ENCODE data around the gene EPX.

Gene EPX

DNA sequence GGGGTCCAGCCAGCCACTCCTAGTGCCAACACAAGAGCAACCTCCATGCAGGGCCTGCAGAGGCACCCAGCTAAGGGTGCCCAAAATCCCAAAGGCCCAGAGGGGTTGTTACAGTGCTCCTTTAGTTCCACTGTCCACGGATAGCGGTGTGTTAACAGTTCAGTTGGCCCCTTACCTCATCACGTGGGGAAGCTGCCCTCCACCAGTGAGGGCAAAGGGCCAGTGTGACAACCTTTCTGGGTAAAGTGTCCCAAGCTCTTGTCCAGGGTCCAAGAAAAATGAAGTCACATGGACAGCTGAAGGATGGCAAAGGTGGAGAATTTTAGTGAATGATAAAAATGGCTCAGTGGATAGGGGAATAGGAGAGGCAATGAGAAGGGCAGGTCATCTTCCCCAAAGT lies 35.2 kb downstream of the EPX start:
- Mint-ChIP-seq H3K36me3 (no peaks in the 10 kb centered on the region), H3K4me1 (peaks cover 7% of the 10 kb centered on the region), H3K27me3 (peaks cover 4% of the 10 kb centered on the region), H3K27ac (no peak overlapping the region), H3K4me3 (no peak overlapping the region), H3K9me3 (no peaks in the 10 kb centered on the region)
- DNase-seq (ENCODE audit: low spot score in 2 of 2), result no peak
- no peak for ATAC-seq (ENCODE audit: low read depth)

DNA sequence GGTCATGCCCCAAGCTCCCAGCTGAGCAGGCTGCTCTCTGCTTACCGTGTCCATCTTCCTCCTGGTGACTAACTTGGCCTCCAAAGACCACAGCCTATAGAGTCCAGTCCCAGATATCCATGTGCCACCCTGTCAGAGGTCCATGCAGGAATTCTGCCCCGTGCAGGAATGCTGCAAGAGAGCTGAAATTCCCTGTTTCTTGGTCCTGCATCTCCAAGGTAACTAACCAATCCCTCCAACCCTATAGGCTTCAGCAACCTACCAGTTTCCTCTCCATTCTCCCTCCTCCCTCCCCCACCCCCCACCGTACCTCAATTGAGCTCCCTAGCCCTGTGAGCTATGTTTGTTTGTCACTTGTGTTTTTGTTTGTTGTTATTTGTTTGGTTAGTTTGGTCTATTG lies 36.2 kb downstream of the EPX start:
- Mint-ChIP-seq H3K27me3 (peaks cover 4% of the 10 kb centered on the region), H3K4me3 (no peak overlapping the region), H3K27ac (no peak overlapping the region), H3K4me1 (peaks cover 14% of the 10 kb centered on the region), H3K36me3 (no peaks in the 10 kb centered on the region), H3K9me3 (no peaks in the 10 kb centered on the region)
- ATAC-seq (ENCODE audit: low read depth), result no peak
- DNase-seq (ENCODE audit: low spot score in 2 of 2), result no peak

DNA sequence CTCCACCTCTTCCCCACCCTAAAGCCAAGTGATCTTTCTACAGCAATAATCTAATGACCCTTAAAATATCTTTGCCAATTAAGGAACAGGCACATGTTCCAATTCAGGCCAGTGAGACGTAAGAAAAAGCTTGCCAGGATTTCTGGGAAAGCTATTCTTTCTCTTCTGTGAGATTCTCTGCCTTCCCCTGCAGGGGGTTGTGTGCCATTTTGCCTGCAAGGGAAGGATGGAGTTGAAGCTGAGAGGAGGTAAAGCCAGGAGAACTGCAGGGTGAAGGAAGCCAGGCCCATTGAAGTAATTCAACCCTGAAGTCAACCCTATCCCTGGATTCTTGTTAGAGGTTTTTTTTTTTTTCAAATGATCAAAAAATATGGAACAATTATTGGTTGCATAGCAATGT lies 36.9 kb downstream of the EPX start:
- Mint-ChIP-seq H3K36me3 (no peaks in the 10 kb centered on the region), H3K9me3 (no peaks in the 10 kb centered on the region), H3K4me3 (no peak overlapping the region), H3K27ac (no peak overlapping the region), H3K27me3 (peaks cover 2% of the 10 kb centered on the region), H3K4me1 (peaks cover 17% of the 10 kb centered on the region)
- DNase-seq (ENCODE audit: low spot score in 2 of 2) (no peak), ATAC-seq (ENCODE audit: low read depth) (no peak)

DNA sequence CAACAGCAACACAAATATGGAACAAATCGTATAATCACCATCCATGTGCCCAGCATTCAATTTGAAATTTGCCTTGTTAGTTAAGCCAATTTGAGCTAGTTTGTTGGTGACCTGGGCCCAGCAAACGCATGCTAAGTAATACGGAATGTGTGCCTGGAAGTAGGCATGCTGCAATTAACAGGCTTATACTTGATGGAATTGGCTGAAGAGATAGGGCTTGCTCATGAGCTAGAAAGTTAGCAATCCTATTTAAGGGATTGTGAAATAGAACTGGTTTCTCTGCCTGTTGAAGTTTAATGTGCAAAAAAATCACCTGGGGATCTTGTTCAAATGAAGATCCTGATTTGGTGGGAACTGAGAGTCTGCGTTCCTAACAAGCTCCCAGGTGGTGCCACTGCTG lies 37.4 kb downstream of the EPX start:
- Mint-ChIP-seq H3K4me1 (peaks cover 17% of the 10 kb centered on the region), H3K9me3 (no peaks in the 10 kb centered on the region), H3K27ac (no peak overlapping the region), H3K36me3 (no peaks in the 10 kb centered on the region), H3K4me3 (no peak overlapping the region), H3K27me3 (peaks cover 2% of the 10 kb centered on the region)
- ATAC-seq (ENCODE audit: low read depth) (no peak), DNase-seq (ENCODE audit: low spot score in 2 of 2) (no peak)

DNA sequence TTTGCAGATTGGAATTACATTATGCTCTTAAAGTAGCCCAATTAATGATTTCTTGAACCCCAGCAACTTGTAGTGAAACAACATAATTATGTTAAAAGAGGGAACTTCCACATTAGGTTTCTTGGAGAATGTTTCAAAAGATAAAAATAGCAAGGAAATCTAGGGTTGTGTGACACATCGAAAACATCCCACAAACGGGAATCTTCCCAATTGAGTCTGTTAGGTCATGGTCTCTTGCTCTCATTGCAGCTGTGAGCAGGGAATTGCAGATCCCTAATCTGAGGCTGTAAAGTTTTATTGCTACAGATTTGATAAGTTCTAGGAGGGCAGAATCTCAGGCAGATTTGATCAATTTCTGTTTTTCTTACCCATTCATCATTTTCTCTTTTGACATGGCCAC lies 39.1 kb downstream of the EPX start:
- Mint-ChIP-seq H3K4me1 (peaks cover 17% of the 10 kb centered on the region), H3K27ac (peak overlapping the region; percentile 85), H3K4me3 (no peak overlapping the region), H3K36me3 (no peaks in the 10 kb centered on the region), H3K9me3 (no peaks in the 10 kb centered on the region), H3K27me3 (peaks cover 2% of the 10 kb centered on the region)
- ATAC-seq (ENCODE audit: low read depth), result no peak
- DNase-seq (ENCODE audit: low spot score in 2 of 2), result no peak

DNA sequence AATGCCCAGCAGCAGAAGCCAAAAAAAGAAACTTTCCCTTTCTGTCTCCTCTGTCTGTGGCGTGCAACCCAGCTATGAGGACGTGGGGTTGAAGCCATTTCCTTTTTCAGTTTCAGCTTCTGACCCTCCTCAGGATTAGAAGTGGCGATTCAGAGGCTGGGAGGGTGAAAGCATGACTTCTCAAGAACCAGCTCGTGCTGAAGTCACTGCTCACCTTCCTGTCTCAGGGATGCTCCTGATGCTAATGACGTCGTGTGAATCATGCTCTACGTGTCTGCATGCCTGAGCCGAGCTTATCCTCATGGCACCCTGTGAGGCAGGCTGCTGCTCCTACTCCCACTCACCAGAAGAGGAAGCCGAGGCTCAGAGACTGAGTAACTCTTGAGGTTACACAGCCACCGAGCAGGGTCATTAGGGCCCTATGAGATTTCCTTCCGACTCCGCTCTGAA lies 40.2 kb downstream of the EPX start:
- Mint-ChIP-seq H3K27ac (peak overlapping the region; percentile 85), H3K36me3 (no peaks in the 10 kb centered on the region), H3K4me1 (peaks cover 17% of the 10 kb centered on the region), H3K27me3 (no peaks in the 10 kb centered on the region), H3K4me3 (peak overlapping the region; percentile 47), H3K9me3 (no peaks in the 10 kb centered on the region)
- ATAC-seq (ENCODE audit: low read depth), result peak; percentile 67
- DNase-seq (ENCODE audit: low spot score in 2 of 2), result peak in 1 of 2 donors; percentile 26

DNA sequence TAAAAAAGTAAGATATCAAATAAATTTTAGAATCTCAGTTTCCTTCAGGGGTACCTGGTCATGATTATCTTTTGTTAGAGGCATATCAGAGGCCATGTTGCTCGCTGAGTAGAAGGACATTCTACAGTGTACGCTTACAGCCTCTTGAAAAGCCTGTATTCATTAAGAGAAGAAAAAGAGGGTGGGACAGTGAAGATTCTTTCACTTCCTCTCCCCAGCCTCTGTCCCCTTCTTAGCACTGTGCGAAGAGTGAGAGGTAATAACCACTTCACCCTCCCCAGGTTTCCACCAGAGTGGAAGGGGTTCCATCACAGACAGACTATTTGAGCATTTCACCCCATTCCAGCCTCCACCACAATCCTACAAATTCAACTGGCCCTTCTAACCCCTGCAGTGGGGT lies 41.0 kb downstream of the EPX start:
- H3K4me3 Mint-ChIP-seq, result peak overlapping the region; percentile 32
- H3K36me3 Mint-ChIP-seq, result no peaks in the 10 kb centered on the region
- DNase-seq (ENCODE audit: low spot score in 2 of 2) (peak; percentile 26 to 40), ATAC-seq (ENCODE audit: low read depth) (peak; percentile 97)
- H3K27me3 Mint-ChIP-seq, result no peaks in the 10 kb centered on the region
- H3K9me3 Mint-ChIP-seq, result no peaks in the 10 kb centered on the region
- H3K4me1 Mint-ChIP-seq, result peaks cover 17% of the 10 kb centered on the region
- H3K27ac Mint-ChIP-seq, result peak overlapping the region; percentile 85

DNA sequence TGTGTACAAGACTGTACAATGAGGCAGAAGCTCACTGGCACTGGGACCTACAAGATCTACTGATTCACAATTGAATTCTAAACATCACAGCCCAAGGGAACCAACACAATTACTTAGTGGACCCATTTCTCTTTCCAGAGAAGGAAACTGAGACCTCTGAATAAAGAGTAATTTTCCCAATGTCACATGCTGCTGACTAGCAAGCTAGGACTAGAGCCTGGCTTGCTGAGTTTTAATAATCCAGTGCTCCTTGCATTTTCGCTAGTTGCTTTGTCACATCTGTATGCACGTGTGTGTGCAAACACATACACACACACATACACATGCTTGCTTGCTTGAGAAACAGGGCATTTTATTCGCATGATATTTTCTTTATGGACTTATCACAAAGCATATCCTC lies 42.0 kb downstream of the EPX start:
- no peak overlapping the region for H3K4me3 Mint-ChIP-seq
- H3K27me3 Mint-ChIP-seq, result no peaks in the 10 kb centered on the region
- no peaks in the 10 kb centered on the region for H3K9me3 Mint-ChIP-seq
- no peak overlapping the region for H3K27ac Mint-ChIP-seq
- DNase-seq (ENCODE audit: low spot score in 2 of 2) (no peak), ATAC-seq (ENCODE audit: low read depth) (no peak)
- peaks cover 17% of the 10 kb centered on the region for H3K4me1 Mint-ChIP-seq
- H3K36me3 Mint-ChIP-seq, result no peaks in the 10 kb centered on the region

DNA sequence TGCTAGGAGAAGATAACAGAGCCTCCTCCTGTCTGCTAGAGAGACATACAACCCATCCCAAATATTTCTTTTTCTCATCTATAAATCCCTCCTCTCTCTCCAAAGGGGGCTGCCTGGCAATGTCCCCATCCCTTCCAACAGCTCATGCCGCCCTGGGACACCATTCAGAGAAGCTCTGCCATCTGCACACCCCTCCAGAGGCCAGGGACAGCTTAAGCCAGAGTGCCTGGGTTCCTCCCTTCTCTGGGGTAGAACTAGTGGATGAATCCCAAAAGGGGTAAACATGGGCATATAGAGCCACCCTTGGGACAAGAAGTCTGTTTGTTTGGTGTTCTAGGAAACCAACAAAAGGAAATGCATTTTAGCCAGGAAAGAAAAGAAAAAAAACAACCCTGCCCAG lies 43.3 kb downstream of the EPX start:
- H3K9me3 Mint-ChIP-seq, result no peaks in the 10 kb centered on the region
- DNase-seq (ENCODE audit: low spot score in 2 of 2), result no peak
- no peak overlapping the region for H3K4me3 Mint-ChIP-seq
- peaks cover 17% of the 10 kb centered on the region for H3K4me1 Mint-ChIP-seq
- H3K36me3 Mint-ChIP-seq, result no peaks in the 10 kb centered on the region
- H3K27me3 Mint-ChIP-seq, result peaks cover 3% of the 10 kb centered on the region
- ATAC-seq (ENCODE audit: low read depth), result no peak
- no peak overlapping the region for H3K27ac Mint-ChIP-seq

DNA sequence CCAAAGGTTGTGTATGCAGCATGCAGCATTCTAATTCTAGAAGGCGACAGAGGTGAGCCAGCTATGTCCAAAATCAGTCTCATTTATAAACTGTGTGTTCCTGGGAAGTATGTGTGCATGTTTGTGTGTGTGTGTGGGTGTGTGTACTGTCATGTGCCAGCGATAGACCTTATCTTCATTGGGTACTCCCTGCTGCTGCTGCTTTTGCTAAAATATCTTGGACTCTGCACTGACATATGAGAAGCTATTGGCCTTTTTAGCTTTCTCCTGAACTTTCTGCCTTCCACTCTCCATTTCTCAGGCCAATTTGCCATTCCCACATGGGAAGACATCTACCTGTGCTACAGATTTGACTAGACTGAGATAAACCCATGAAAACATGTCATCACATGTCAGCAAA lies 43.9 kb downstream of the EPX start:
- peaks cover 3% of the 10 kb centered on the region for H3K27me3 Mint-ChIP-seq
- H3K4me1 Mint-ChIP-seq, result peaks cover 17% of the 10 kb centered on the region
- H3K27ac Mint-ChIP-seq, result no peak overlapping the region
- H3K9me3 Mint-ChIP-seq, result no peaks in the 10 kb centered on the region
- H3K36me3 Mint-ChIP-seq, result no peaks in the 10 kb centered on the region
- no peak overlapping the region for H3K4me3 Mint-ChIP-seq
- ATAC-seq (ENCODE audit: low read depth) (no peak), DNase-seq (ENCODE audit: low spot score in 2 of 2) (no peak)

DNA sequence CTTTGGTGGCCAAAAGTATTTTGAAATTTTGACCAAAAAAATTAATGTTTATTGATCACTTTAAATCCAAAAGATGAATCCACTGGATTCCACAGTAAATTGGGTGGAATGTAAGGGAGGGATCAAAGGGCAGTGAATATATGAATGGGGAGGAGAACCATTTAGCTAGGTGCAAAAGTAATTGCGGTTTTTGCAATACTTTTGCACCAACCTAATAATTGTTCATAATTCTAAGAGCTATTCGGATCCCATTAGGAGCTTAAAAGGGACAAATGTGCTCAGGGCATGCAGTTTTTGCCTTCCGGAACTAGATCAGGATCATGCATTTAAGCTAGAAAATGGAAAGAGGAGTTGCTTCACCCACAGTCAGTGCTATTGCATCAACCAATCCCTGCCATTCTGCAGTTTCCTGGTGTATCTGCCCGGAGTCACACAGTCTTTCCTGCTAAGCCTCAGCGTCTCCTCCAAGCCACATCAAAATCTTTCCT lies 45.7 kb downstream of the EPX start, which contains the start of gene LPO:
LPO (plus strand) TSS at position 438 of the 488 bp plus-strand sequence. CDS start 4,396 bp downstream, outside the sequence.
- no peak within 1 kb of the TSS for H3K4me3 Mint-ChIP-seq
- DNase-seq (ENCODE audit: low spot score in 2 of 2) (no peak), ATAC-seq (ENCODE audit: low read depth) (no peak)
- peaks cover 6% of the 10 kb centered on the region for H3K4me1 Mint-ChIP-seq
- no peaks in the 10 kb centered on the region for H3K9me3 Mint-ChIP-seq
- no peaks in the 10 kb centered on the region for H3K36me3 Mint-ChIP-seq
- H3K27ac Mint-ChIP-seq, result no peak within 1 kb of the TSS
- peaks cover 11% of the 10 kb centered on the region for H3K27me3 Mint-ChIP-seq

DNA sequence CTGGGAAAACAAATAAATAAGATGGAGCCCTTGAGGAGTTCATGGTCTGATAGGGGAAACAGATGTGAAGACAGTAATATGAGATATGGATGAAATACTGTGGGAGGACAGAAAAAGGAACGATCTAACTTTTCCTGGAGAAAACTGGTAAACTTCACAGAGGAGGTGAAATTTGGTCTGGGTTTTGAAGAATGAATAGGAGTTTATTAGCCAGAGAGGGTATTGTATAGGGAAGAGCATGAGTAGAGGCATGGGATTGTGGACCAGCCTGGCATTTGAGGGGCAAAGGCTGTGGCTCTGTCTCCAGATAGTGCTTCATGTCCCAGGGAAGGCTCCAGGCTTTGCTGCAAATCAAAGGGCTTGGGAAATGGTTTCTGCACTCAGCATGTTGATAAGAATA lies 47.5 kb downstream of the EPX start:
- no peak for DNase-seq (ENCODE audit: low spot score in 2 of 2)
- Mint-ChIP-seq H3K27ac (no peak overlapping the region), H3K4me1 (peaks cover 4% of the 10 kb centered on the region), H3K27me3 (peaks cover 20% of the 10 kb centered on the region), H3K4me3 (no peak overlapping the region), H3K36me3 (peaks cover 1% of the 10 kb centered on the region), H3K9me3 (no peaks in the 10 kb centered on the region)
- ATAC-seq (ENCODE audit: low read depth), result no peak

DNA sequence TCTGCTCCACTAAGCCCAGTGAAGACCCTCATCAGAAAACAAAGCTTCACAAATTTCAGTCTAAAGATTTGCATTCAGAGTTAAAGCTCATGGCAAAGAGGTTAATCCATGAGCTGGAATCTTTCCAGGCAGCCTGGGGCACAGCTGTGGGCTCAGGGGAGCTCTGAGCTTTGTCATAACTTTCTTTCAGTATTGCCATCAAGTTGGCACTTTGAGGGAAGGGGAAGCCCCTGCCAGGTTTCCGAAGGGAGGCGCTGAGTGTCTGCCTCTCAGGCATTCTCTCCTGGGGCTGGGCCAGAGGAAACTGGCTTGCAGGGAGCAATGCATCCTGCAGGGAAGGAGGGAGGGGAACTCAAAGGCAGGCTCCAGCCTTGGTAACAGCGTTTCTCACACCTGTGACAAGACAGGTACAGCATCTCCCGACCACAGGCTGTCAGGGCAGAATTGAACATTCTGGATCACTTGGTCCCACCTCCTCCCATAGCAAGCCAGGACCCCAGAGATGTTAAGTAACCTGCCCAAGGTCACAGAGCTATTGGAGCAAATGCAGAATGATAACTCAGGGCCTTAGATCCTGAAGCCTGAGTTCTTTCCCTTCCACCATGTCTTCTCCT lies 49.8 kb downstream of the EPX start:
- H3K36me3 Mint-ChIP-seq, result peaks cover 1% of the 10 kb centered on the region
- no peak overlapping the region for H3K27ac Mint-ChIP-seq
- H3K4me1 Mint-ChIP-seq, result peaks cover 4% of the 10 kb centered on the region
- H3K9me3 Mint-ChIP-seq, result no peaks in the 10 kb centered on the region
- no peak for ATAC-seq (ENCODE audit: low read depth)
- DNase-seq (ENCODE audit: low spot score in 2 of 2), result no peak
- H3K27me3 Mint-ChIP-seq, result peaks cover 29% of the 10 kb centered on the region
- no peak overlapping the region for H3K4me3 Mint-ChIP-seq

DNA sequence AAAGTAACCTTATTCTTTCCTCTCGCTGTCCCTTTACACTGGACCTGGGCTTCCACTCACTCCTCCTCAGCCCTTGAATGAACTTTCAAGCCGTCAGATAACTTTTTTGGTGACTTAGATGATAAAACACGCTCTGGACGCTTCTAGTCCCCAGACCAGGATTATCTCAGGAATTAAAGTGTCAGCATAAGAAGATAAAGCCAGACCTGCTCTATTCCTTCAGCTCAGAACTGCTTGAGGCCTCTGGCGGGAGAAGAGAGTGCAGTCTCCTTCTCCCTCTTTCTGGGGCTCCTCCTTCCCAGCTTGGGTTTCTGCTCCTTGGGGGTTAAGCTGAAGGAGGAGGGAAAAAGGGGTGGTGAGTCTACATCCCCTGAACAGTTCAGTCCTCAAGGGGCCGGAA lies 52.4 kb downstream of the EPX start:
- H3K4me3 Mint-ChIP-seq, result no peak overlapping the region
- ATAC-seq (ENCODE audit: low read depth) (no peak), DNase-seq (ENCODE audit: low spot score in 2 of 2) (no peak)
- peaks cover 1% of the 10 kb centered on the region for H3K36me3 Mint-ChIP-seq
- no peaks in the 10 kb centered on the region for H3K9me3 Mint-ChIP-seq
- H3K4me1 Mint-ChIP-seq, result peaks cover 12% of the 10 kb centered on the region
- peaks cover 26% of the 10 kb centered on the region for H3K27me3 Mint-ChIP-seq
- no peak overlapping the region for H3K27ac Mint-ChIP-seq

DNA sequence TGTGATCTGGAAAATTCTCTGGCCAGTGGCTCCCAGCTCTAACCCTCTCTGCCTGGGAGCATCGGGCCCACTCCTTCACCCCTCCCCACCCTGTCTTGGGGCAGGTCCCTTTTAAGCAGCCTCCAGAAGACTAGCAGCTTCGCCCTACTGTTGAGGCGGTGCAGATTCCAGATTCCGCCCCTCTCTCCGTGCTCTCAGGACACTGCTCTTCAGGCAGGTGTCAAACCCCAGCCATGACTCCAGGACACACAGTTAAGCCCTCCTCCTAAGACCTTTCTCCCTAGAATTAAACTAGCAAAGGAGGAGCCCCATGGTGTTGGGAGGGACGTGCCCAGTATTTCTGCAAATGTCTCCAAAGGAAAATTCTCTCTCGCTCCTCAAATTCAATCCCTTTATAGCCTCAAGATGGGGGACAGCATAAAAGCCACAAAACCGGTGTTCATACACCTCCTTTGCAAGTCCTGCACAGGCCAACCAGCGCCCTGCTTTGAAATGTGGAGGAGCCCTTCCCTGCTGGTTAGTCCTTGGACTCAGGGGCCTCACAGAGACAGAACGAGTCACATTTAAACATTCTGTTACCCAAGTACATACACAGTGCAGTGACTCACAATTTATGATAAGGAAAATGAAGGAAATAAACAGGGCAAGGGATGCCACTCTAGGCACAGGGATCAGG lies 53.0 kb downstream of the EPX start:
- no peak for DNase-seq (ENCODE audit: low spot score in 2 of 2)
- H3K4me1 Mint-ChIP-seq, result peaks cover 16% of the 10 kb centered on the region
- H3K27ac Mint-ChIP-seq, result no peak overlapping the region

More for the DNA sequence above, 53.0 kb downstream of the EPX start:
- Mint-ChIP-seq H3K27me3 (peaks cover 26% of the 10 kb centered on the region), H3K4me3 (no peak overlapping the region), H3K36me3 (peaks cover 1% of the 10 kb centered on the region), H3K9me3 (no peaks in the 10 kb centered on the region)
- ATAC-seq (ENCODE audit: low read depth), result no peak
